ENCODE data around the gene PMCH.
"Not testable (repeated sequence)": the region's sequence is repeated elsewhere in the genome, so short reads cannot be mapped to it uniquely, and the experiment has no call there.

Gene PMCH

GRCh38 chr12:102172436-102172835 lies 25.2 kb downstream of the PMCH start:
- H3K27ac ChIP-seq, result no peak overlapping the region

GRCh38 chr12:102171951-102172350 lies 25.7 kb downstream of the PMCH start:
- no peak overlapping the region for H3K27ac ChIP-seq
- no peak for TF ChIP-seq CTCF (conservative IDR thresholded peaks at IDR 0.05)

More at GRCh38 chr12:102172436-102172835, 25.2 kb downstream of the PMCH start:
- no peak for TF ChIP-seq CTCF (conservative IDR thresholded peaks at IDR 0.05)

GRCh38 chr12:102169922-102170621 lies 27.6 kb downstream of the PMCH start:
- peak; percentile 85 for TF ChIP-seq CTCF (conservative IDR thresholded peaks at IDR 0.05)
- no peak overlapping the region for H3K27ac ChIP-seq

DNA sequence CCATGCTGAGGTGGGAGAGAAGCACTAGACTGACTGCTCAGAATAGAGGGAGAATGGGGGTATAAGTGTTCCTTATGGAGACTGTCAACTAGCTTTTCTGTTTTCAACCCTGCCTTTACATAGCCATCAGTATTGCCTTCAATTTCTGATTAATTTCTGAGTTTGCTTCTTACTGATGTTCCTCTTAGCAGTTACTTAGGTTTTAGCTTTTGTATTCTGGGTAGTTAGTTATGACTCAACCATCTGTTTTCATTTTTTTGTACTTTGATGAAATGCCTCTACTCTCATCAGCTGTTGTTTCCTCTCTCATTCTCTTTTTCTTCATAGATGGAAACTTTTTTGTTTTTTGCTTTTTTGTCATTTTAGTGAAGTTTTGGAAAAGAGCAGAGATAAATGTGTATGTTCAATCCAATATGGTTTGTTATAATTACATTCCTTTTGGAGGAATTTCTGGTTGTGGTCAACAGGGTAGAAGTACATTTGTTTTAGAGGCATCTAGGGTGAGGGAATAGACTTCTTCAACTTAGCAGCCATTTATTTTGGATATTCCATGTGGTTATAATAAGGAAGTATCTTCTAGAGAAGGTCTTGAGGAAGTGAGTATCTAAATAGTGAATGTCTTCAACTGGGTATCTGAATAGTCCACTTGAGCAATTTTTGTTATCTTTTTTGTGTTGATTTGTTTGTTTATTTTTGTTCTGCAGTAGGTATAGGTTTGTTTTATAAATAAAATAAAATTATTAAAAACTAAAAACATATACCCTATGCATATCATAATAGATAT lies 29.6 kb downstream of the PMCH start:
- TF ChIP-seq CTCF (conservative IDR thresholded peaks at IDR 0.05), result no peak
- H3K27ac ChIP-seq, result no peak overlapping the region

GRCh38 chr12:102163383-102163782 lies 34.2 kb downstream of the PMCH start:
- no peak overlapping the region for H3K27ac ChIP-seq
- TF ChIP-seq CTCF (conservative IDR thresholded peaks at IDR 0.05), result no peak

DNA sequence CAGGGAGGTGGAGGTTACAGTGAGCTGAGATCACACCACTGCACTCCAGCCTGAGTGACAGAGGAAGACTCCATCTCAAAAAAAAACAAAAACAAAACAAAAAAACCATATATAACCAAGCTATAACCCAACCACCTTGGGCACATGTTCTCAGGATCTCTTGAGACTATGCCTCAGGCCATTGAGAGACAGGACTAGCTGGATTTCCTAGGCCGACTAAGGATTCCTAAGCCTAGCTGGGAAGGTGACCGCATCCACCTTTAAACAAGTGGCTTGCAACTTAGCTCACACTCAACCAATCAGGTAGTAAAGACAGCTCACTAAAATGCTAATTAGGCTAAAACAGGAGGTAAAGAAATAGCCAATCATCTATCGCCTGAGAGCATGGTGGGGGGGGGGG lies 42.4 kb downstream of the PMCH start:
- not testable (repeated sequence) for H3K27ac ChIP-seq

DNA sequence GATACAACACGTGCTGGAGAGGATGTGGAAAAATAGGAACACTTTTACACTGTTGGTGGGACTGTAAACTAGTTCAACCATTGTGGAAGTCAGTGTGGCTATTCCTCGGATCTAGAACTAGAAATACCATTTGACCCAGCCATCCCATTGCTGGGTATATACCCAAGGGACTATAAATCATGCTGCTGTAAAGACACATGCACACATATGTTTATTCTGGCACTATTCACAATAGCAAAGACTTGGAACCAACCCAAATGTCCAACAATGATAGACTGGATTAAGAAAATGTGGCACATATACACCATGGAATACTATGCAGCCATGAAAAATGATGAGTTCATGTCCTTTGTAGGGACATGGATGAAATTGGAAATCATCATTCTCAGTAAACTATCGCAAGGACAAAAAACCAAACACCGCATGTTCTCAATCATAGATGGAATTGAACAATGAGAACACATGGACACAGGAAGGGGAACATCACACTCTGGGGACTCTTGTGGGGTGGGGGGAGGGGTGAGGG lies 50.5 kb downstream of the PMCH start:
- not testable (repeated sequence) for H3K27ac ChIP-seq

Measured in VCaP (cell line).